ENCODE results near the gene CCDC174.

DNA sequence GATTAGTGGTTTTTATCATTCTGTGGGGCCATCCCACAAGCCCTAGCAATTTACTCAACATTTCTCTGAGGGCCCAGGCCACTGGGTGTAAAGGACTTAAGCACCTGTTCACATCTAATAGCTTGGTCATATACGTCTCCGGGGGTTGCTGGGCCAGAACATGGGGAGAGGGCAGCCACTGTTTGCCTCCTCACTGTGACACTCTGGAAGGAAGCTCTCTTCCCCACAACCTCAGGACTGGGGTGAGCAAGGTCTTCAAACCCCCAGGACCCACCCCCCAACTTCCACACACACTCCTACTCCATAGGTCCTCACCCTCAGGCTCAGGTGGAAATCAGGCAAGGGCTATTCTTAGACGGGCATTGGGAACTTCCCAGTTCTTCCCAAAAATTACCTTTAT, 52.2 kb downstream of the CCDC174 start:
- no peak for TF ChIP-seq EZH2 (IDR thresholded peaks at IDR 0.05; ENCODE audit: borderline replicate concordance, low read length)
- TF ChIP-seq, protein P1, sequence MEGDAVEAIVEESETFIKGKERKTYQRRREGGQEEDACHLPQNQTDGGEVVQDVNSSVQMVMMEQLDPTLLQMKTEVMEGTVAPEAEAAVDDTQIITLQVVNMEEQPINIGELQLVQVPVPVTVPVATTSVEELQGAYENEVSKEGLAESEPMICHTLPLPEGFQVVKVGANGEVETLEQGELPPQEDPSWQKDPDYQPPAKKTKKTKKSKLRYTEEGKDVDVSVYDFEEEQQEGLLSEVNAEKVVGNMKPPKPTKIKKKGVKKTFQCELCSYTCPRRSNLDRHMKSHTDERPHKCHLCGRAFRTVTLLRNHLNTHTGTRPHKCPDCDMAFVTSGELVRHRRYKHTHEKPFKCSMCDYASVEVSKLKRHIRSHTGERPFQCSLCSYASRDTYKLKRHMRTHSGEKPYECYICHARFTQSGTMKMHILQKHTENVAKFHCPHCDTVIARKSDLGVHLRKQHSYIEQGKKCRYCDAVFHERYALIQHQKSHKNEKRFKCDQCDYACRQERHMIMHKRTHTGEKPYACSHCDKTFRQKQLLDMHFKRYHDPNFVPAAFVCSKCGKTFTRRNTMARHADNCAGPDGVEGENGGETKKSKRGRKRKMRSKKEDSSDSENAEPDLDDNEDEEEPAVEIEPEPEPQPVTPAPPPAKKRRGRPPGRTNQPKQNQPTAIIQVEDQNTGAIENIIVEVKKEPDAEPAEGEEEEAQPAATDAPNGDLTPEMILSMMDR (conservative IDR thresholded peaks at IDR 0.05 in 1 of 2, IDR thresholded peaks at IDR 0.05 in 1 of 2; ENCODE audit: extremely low read depth in 1 of 2, insufficient read depth in 1 of 2, low read depth in 1 of 2, low read length in 2 of 2), result no peak

All from mammary epithelial cell (primary cell).